Stimulated activated naive CD8-positive, alpha-beta T cell treated with anti-CD3 and anti-CD28 coated beads, Interleukin-15, Interleukin-2, amounts not matched to agents 100 ng/mL and 50 ng/mL, for 24 hours (primary cell): Measurements from ENCODE around the gene ABCD1.
"Not testable (repeated sequence)": the region's sequence is repeated elsewhere in the genome, so short reads cannot be mapped to it uniquely, and the experiment has no call there.

ENCODE experiments used
- H3K27ac Mint-ChIP-seq: one replicate; pipeline ENCODE4 v1.8.0; 2021; ENCODE audit warnings: mild to moderate bottlenecking, mixed read lengths
- H3K27me3 Mint-ChIP-seq: one replicate; pipeline ENCODE4 v1.8.0; 2021; ENCODE audit warnings: mixed read lengths
- H3K36me3 Mint-ChIP-seq: one replicate; pipeline ENCODE4 v1.8.0; 2021; ENCODE audit warnings: low read depth, mixed read lengths
- H3K4me1 Mint-ChIP-seq: one replicate; pipeline ENCODE4 v1.8.0; 2021; ENCODE audit warnings: low read depth, mixed read lengths
- H3K4me3 Mint-ChIP-seq: one replicate; pipeline ENCODE4 v1.8.0; 2021; ENCODE audit warnings: mild to moderate bottlenecking, mixed read lengths
- H3K9me3 Mint-ChIP-seq: one replicate; pipeline ENCODE4 v1.8.0; 2021; ENCODE audit warnings: mixed read lengths

Gene ABCD1

GRCh38 chrX:153700967-153701366 is 23.7 kb upstream of the ABCD1 start:
- H3K4me3 Mint-ChIP-seq, result no peak overlapping the region
- no peaks in the 10 kb centered on the region for H3K4me1 Mint-ChIP-seq
- no peak overlapping the region for H3K27ac Mint-ChIP-seq
- H3K9me3 Mint-ChIP-seq, result no peaks in the 10 kb centered on the region
- peaks cover 9% of the 10 kb centered on the region for H3K36me3 Mint-ChIP-seq
- H3K27me3 Mint-ChIP-seq, result no peaks in the 10 kb centered on the region

- Mint-ChIP-seq H3K4me3 (no peak overlapping the region), H3K36me3 (peaks cover 9% of the 10 kb centered on the region), H3K27me3 (no peaks in the 10 kb centered on the region), H3K9me3 (no peaks in the 10 kb centered on the region), H3K27ac (no peak overlapping the region), H3K4me1 (no peaks in the 10 kb centered on the region)
Observed at GRCh38 chrX:153701706-153702105, 22.9 kb upstream of the ABCD1 start.

GRCh38 chrX:153702336-153703035 is 22.2 kb upstream of the ABCD1 start:
- no peaks in the 10 kb centered on the region for H3K4me1 Mint-ChIP-seq
- H3K27me3 Mint-ChIP-seq, result no peaks in the 10 kb centered on the region
- no peaks in the 10 kb centered on the region for H3K9me3 Mint-ChIP-seq
- H3K27ac Mint-ChIP-seq, result no peak overlapping the region
- H3K36me3 Mint-ChIP-seq, result peaks cover 1% of the 10 kb centered on the region
- H3K4me3 Mint-ChIP-seq, result no peak overlapping the region

- Mint-ChIP-seq H3K4me1 (no peaks in the 10 kb centered on the region), H3K4me3 (no peak overlapping the region), H3K9me3 (no peaks in the 10 kb centered on the region), H3K36me3 (no peaks in the 10 kb centered on the region), H3K27ac (no peak overlapping the region), H3K27me3 (no peaks in the 10 kb centered on the region)
Observed at GRCh38 chrX:153703036-153703370, 21.7 kb upstream of the ABCD1 start.

DNA sequence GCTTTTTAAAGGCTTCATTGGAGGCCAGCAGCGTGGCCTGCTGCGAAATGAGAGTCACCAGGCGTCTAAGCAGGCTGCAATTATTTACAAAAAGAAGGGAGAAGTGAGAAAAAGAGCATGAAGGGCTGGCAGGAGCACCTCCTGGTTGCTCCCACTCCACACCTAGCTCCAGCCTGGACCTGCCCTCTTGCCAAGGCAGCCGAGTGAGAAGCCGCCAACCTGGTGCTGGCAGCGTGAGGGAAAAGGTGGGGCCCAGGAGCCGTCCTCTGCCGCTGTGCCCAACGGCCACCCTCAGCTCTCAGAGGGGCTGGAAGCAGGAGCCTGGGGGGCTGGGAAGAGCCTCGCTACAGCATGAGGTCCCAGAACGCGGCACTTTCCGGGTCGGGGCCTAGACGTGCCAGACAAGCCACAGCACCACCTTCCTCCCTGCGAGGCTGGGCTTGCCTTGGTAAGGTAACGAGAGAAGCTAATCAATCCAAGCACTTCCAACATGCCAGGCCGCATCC is 20.6 kb upstream of the ABCD1 start:
- no peaks in the 10 kb centered on the region for H3K36me3 Mint-ChIP-seq
- no peaks in the 10 kb centered on the region for H3K9me3 Mint-ChIP-seq
- no peaks in the 10 kb centered on the region for H3K4me1 Mint-ChIP-seq
- no peak overlapping the region for H3K27ac Mint-ChIP-seq
- H3K4me3 Mint-ChIP-seq, result no peak overlapping the region
- no peaks in the 10 kb centered on the region for H3K27me3 Mint-ChIP-seq

DNA sequence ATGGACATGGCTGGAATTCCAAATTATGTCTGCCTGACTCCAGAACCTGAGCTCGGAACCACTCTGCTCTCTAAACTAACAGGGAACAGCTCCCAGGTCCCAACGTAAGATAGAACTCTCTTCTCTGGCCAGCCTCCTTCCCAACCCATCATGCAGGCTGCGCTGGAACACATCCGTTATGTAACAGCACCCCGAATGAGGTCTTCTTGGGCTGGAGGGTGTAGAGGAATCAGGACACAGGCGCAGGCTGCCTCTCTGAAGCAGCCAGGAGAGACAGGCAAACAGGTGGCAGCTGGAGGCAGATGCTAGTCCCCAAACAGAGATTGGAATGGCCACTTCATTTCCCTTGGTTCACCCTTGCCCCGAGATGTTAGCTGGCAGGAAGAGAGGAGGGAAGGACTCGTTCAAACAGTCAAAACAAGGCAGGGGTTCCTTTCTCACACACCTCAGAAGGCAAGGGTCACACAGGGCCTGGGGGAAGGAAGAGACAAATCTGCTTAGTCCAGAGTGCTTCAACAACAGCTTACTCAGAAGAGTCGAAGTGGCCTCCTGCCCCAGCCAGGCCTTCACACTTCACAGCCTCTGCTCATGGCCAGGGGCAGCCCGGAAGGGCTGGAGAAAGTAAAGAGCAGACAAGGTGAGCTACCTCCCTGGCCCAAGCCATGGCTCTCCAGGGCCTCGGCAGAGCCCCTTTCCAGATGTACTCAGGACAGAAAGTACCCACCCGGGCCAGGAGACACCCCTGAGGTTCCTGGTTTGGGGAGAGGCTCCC is 19.8 kb upstream of the ABCD1 start:
- H3K27ac Mint-ChIP-seq, result not testable (repeated sequence)

DNA sequence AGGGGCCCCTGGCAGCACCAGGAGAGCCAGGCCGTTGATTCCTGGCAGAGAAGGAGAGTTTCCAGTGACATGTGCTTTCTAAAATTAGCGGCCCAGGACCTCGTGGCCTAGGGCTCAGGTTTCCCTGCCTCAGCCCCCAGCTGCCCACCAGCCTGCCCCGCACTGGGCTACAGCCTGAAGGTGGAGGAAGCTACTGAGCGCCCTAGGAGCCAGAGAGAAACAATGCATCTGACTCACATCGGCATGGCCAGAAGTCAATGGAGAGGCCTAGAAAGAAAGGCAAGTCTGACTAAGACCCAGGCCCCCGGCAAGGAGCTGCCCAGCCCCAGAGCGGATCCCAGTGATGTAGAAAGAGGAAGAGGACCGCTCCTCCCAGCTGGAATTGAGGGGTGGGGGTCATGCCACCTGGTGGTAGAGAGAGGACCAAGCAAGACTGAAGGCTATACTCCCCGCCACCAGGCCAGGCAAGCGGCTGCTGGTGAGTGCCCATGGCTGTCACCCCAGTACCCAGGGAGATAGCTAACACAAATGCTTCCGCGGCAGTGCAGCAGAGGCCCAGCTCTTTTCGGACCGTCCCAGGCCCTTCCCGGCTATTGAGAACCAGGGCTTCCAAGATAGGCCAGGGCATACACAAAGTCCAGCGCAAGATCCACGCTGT is 19.1 kb upstream of the ABCD1 start:
- not testable (repeated sequence) for H3K36me3 Mint-ChIP-seq, H3K9me3 Mint-ChIP-seq, H3K27me3 Mint-ChIP-seq, H3K4me1 Mint-ChIP-seq, H3K27ac Mint-ChIP-seq, H3K4me3 Mint-ChIP-seq

More for the DNA sequence above, 19.8 kb upstream of the ABCD1 start:
- not testable (repeated sequence) for H3K4me1 Mint-ChIP-seq, H3K9me3 Mint-ChIP-seq, H3K36me3 Mint-ChIP-seq, H3K4me3 Mint-ChIP-seq, H3K27me3 Mint-ChIP-seq

DNA sequence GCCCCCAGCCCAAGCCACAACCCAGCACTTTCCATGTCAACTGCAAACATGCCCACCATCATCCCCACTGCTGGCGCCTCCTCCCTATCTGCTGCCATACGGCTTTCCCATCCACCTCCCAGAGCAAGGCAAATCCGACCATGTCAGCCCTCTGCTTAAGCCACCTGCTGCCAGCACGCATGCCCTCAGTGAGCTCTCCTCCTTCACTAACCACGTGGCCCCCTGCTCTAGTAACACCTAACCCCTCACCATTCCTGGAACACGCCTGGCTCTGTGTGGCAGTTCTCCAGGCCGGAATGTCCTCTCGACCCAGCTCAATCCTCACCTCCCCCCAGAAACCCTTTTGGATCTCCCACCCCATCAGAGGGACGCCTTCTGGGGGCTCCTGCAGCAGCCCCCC is 17.9 kb upstream of the ABCD1 start:
- Mint-ChIP-seq H3K4me3 (no peak overlapping the region), H3K36me3 (peaks cover 6% of the 10 kb centered on the region), H3K27me3 (no peaks in the 10 kb centered on the region), H3K4me1 (no peaks in the 10 kb centered on the region), H3K9me3 (no peaks in the 10 kb centered on the region), H3K27ac (no peak overlapping the region)

DNA sequence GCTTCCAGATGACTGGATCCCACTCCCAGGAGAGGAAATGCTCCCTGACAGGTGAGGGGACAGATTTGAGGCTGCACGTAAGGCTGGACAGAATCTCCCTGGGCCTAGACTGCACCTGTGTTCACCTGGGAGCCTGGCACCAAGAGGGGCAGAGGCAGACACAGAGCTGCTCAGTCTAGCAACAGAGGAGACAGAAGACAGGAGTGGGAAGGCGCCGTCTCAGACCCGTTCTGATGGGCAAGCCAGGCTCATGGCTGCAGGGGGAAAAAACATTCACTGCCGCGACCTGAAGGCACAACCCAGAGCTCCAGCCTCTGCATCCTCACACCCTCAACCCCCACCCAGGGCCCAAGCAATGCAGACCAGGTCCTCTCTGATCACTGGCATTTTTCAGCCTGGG is 17.2 kb upstream of the ABCD1 start:
- no peaks in the 10 kb centered on the region for H3K27me3 Mint-ChIP-seq
- no peaks in the 10 kb centered on the region for H3K4me1 Mint-ChIP-seq
- no peaks in the 10 kb centered on the region for H3K9me3 Mint-ChIP-seq
- no peak overlapping the region for H3K27ac Mint-ChIP-seq
- H3K36me3 Mint-ChIP-seq, result peaks cover 6% of the 10 kb centered on the region
- no peak overlapping the region for H3K4me3 Mint-ChIP-seq

DNA sequence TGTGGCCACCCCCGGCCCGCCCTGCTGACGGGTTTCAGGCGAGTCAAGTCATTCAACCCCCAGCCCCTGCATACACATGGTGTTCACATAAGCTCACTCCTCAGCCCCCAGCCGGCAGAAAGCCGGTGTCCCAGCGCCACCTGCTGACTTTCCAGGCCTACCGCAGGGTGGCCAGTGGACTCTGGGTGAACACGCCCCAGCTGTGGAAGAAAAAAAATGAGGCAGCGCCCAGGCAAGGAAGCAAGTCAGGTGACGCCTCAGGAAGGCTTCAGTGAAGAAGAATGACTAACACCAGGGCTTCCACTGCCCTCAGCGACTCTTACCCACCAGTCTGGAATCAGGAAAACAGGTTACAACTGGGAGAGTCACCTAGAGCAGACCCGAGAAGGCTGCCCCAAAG is 16.2 kb upstream of the ABCD1 start:
- H3K4me1 Mint-ChIP-seq, result no peaks in the 10 kb centered on the region
- no peak overlapping the region for H3K27ac Mint-ChIP-seq
- H3K36me3 Mint-ChIP-seq, result peaks cover 9% of the 10 kb centered on the region
- H3K27me3 Mint-ChIP-seq, result no peaks in the 10 kb centered on the region
- no peaks in the 10 kb centered on the region for H3K9me3 Mint-ChIP-seq
- H3K4me3 Mint-ChIP-seq, result no peak overlapping the region

DNA sequence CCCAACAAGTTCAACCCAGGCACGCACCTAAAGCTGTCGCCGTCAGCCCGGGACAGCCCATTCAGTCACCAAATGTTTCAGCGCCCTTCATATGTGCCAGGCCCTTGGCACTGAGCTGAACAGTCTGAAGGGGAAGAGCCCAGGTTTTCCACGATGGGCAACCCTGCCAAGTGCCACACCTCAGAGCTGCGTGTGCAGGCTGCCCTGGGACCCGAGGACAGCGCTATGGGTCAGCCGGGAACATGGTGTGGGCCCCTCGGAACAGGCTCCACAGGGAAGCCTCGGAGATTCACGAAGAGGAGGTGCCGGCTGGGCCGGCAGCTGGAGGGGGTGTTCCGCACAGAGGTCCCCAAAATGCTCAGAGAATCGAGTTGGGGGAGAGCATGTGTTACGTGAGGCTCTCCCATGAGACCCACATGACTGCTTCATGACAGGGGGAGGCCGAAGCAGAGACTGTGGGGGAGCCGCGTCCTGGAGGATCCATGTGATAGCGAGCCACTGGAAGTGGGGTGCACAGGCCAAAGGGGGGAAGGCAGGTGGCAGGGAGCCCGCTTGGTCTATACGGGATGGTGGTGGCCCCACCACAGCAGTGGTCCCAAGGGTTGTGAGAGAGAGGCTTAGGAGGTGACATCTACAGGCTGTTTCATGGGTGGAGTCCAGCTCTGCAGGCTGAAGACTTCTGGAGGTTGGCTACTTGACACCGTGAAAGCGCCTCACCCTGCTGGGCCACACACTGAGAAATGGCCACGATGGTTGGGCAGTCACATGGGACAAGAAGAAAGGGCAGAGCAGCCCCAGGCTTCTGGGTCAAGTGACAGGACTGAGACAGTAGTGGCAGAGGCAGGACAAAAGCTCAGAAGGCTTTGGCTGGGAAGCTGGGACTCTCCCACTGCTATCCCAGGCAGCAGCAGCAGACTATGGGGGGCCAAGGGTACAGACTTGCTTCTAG is 14.7 kb upstream of the ABCD1 start:
- Mint-ChIP-seq H3K27me3 (no peaks in the 10 kb centered on the region), H3K4me3 (no peak overlapping the region), H3K4me1 (no peaks in the 10 kb centered on the region), H3K36me3 (peaks cover 17% of the 10 kb centered on the region), H3K27ac (no peak overlapping the region), H3K9me3 (no peaks in the 10 kb centered on the region)

DNA sequence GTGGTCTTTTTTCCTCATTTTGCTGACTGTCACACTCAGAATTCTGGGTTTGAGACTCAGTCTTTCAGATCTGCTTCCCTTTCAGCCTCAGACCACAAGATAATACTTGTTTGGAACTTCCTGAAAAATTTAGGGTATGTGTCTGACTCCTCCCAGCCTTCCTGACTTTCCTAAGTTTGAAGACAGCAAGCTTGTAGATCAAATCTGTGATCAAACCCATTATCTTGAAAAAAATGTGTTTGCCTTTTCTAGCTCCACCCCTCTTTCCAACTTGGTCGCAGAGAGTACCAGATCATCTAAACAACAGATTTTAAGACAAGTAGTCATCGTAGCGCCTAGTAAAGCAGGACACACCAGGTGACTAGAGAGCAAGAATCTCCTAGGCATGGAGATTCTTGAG is 10.4 kb upstream of the ABCD1 start:
- H3K4me1 Mint-ChIP-seq, result no peaks in the 10 kb centered on the region
- no peaks in the 10 kb centered on the region for H3K27me3 Mint-ChIP-seq
- H3K27ac Mint-ChIP-seq, result no peak overlapping the region
- H3K4me3 Mint-ChIP-seq, result no peak overlapping the region
- no peaks in the 10 kb centered on the region for H3K9me3 Mint-ChIP-seq
- H3K36me3 Mint-ChIP-seq, result peaks cover 30% of the 10 kb centered on the region

GRCh38 chrX:153717445-153717844 is 7.2 kb upstream of the ABCD1 start:
- peaks cover 43% of the 10 kb centered on the region for H3K36me3 Mint-ChIP-seq
- peaks cover 7% of the 10 kb centered on the region for H3K4me1 Mint-ChIP-seq
- H3K9me3 Mint-ChIP-seq, result no peaks in the 10 kb centered on the region
- no peak overlapping the region for H3K27ac Mint-ChIP-seq
- no peaks in the 10 kb centered on the region for H3K27me3 Mint-ChIP-seq
- H3K4me3 Mint-ChIP-seq, result no peak overlapping the region

DNA sequence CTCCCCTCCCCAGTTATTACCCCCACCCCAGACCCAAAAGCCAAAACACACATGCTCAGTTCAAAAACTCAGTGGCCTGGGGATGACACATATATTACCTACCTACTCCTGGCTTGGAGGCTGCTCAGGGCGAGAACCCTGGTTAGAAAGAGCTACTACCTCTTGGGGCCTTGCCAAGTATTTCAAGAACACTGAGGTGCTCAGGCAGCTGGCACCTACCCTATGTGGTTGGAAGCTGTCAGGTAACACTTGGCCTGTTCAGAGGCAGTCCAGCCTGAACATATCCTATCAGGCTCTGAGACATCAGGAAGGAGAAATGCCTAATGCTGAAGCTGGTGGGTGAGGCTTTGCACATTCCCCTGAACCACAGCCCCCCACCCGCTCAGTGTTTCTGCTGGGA is 5.4 kb upstream of the ABCD1 start:
- Mint-ChIP-seq H3K27ac (no peak overlapping the region), H3K36me3 (peaks cover 33% of the 10 kb centered on the region), H3K9me3 (no peaks in the 10 kb centered on the region), H3K4me3 (no peak overlapping the region), H3K4me1 (peaks cover 10% of the 10 kb centered on the region), H3K27me3 (no peaks in the 10 kb centered on the region)
